Activated naive CD8-positive, alpha-beta T cell treated with anti-CD3 and anti-CD28 coated beads for 36 hours (primary cell): ENCODE data around the gene ZNF358. TPM values are rescaled to one million over a fixed set of nuclear protein-coding genes. Genes with fewer than 3 reads are reported as not detected.

Source experiments
- DNase-seq: peaks from one replicate; pipeline ENCODE4 v3.0.0; 2021
- H3K27ac Mint-ChIP-seq: one replicate; pipeline ENCODE4 v1.8.0; 2022; ENCODE audit warnings: mild to moderate bottlenecking, moderate library complexity, mixed read lengths
- H3K27me3 Mint-ChIP-seq: one replicate; pipeline ENCODE4 v1.8.0; 2022; ENCODE audit warnings: mild to moderate bottlenecking, mixed read lengths
- H3K36me3 Mint-ChIP-seq: one replicate; pipeline ENCODE4 v1.8.0; 2021; ENCODE audit warnings: mild to moderate bottlenecking, mixed read lengths
- H3K4me1 Mint-ChIP-seq: one replicate; pipeline ENCODE4 v1.8.0; 2021; ENCODE audit warnings: mixed read lengths
- H3K4me3 Mint-ChIP-seq: one replicate; pipeline ENCODE4 v1.8.0; 2022; ENCODE audit warnings: mild to moderate bottlenecking, moderate library complexity, mixed read lengths
- H3K9me3 Mint-ChIP-seq: one replicate; pipeline ENCODE4 v1.8.0; 2022; ENCODE audit warnings: mixed read lengths
- total RNA-seq, 2 experiments: library from RNA; stranded (reverse); gene quantifications; one replicate each; pipeline ENCODE4 v1.2.3, GENCODE V29; 2021

Gene ZNF358
- total RNA-seq, 2 experiments from 2014 or later: 6.5 to 7.3 TPM

DNA sequence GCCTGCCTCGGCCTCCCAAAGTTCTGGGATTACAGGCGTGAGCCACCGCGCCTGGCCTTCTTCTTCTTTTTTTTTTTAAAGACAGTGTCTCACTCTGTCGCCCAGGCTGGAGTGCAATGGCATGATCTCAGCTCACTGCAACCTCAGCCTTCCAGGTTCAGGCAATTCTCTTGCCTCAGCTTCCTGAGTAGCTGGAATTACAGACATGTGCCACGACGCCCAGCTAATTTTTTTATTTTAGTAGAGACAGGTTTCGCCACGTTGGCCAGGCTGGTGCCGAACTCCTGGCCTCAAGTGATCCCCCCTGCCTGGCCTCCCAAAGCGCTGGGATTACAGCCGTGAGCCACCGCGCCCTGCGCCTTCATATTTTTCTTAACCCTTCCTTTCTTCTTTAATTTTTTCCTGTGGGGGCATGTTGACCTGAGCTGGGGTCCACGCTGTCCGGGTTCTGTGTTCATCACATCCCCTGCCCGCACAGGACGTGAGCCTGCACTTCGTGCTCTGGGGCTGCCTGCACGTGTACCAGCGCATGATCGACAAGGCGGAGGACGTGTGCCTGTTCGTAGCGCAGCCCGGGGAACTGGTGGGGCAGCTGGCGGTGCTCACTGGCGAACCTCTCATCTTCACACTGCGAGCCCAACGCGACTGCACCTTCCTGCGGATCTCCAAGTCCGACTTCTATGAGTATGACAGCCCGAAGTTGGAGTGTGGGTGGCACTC, 33.7 kb downstream of the ZNF358 start:
- peaks cover 16% of the 10 kb centered on the region for H3K4me1 Mint-ChIP-seq
- H3K36me3 Mint-ChIP-seq: peaks cover 17% of the 10 kb centered on the region
- H3K27me3 Mint-ChIP-seq: no peaks in the 10 kb centered on the region
- H3K4me3 Mint-ChIP-seq: no peak overlapping the region
- no peak for DNase-seq
- H3K9me3 Mint-ChIP-seq: no peaks in the 10 kb centered on the region
- no peak overlapping the region for H3K27ac Mint-ChIP-seq

- Mint-ChIP-seq H3K4me1 (peaks cover 15% of the 10 kb centered on the region), H3K9me3 (no peaks in the 10 kb centered on the region), H3K27ac (no peak overlapping the region), H3K4me3 (no peak overlapping the region), H3K27me3 (no peaks in the 10 kb centered on the region), H3K36me3 (peaks cover 17% of the 10 kb centered on the region)
- no peak for DNase-seq
Measured at GRCh38 chr19:7550169-7550770, 34.4 kb downstream of the ZNF358 start.

DNA sequence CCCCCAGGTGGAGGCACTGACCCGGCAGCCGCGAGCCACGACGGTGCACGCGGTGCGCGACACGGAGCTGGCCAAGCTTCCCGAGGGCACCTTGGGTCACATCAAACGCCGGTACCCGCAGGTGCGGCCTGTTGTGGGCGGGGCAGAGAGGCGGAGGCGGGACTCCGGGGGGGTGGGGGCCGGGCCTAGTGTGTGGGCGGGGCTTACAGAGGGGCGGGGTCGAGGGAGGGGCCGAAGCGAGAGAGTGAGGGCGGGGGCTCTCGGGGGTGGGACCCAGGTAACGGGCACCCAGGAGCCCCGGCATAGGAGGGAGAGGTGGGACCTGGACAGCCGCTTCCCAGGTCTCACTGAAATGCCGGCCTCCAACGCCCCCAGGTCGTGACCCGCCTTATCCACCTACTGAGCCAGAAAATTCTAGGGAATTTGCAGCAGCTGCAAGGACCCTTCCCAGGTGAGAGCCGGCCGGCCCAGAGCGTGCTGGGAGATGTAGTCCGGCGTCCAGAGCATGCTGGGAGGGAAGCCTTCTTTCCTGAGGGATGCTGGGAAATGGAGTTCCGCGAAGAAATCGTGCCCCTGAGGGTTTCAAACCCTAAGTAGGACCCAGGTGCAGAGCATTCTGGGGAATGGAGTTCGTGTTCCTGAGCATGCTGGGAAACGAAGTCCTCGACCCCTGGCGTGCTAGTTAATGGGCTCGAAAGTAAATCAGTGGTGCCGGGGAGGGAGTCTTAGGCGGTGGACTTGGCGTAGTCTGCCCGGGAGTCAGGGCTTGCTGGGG, 35.3 kb downstream of the ZNF358 start:
- Mint-ChIP-seq H3K4me1 (peaks cover 11% of the 10 kb centered on the region), H3K4me3 (no peak overlapping the region), H3K27ac (no peak overlapping the region), H3K36me3 (peaks cover 14% of the 10 kb centered on the region), H3K9me3 (no peaks in the 10 kb centered on the region), H3K27me3 (no peaks in the 10 kb centered on the region)
- DNase-seq: peak; percentile 52

DNA sequence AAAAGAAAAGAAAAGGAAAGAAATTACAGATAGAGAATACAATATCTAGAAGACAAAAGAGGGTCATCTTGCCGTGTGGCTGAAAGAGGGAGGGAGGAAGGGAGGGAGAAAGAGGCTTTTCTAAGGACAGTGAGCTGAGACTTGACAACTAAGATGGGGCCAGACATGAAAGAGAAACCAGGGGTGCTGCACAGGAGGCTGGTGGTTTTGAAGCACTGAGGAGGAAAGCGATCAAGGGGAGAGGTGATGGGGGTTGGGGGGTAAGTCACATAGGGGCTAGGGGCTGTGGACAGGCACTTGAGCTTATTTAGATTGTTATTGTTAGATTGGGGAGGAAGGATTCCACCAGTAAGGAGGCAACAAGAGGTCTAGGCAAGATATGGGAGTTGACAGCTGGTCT, 36.9 kb downstream of the ZNF358 start:
- Mint-ChIP-seq H3K4me3 (no peak overlapping the region), H3K9me3 (no peaks in the 10 kb centered on the region), H3K27ac (no peak overlapping the region), H3K27me3 (no peaks in the 10 kb centered on the region), H3K4me1 (peaks cover 6% of the 10 kb centered on the region), H3K36me3 (peaks cover 19% of the 10 kb centered on the region)
- DNase-seq: no peak

DNA sequence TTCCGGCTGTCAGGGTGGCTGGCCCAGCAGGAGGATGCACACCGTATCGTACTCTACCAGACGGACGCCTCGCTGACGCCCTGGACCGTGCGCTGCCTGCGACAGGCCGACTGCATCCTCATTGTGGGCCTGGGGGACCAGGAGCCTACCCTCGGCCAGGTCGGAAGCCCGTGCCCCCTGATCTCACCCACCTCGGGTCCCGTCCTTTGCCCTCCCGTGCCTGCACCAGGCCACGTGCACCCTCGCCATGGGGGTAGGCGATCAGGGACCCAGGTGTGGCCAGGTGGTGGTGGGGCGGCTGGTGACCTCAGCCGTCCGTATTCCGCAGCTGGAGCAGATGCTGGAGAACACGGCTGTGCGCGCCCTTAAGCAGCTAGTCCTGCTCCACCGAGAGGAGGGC, 38.7 kb downstream of the ZNF358 start:
- H3K27ac Mint-ChIP-seq: no peak overlapping the region
- H3K4me3 Mint-ChIP-seq: no peak overlapping the region
- no peaks in the 10 kb centered on the region for H3K27me3 Mint-ChIP-seq
- peaks cover 6% of the 10 kb centered on the region for H3K4me1 Mint-ChIP-seq
- no peak for DNase-seq
- H3K36me3 Mint-ChIP-seq: peaks cover 25% of the 10 kb centered on the region
- no peaks in the 10 kb centered on the region for H3K9me3 Mint-ChIP-seq

DNA sequence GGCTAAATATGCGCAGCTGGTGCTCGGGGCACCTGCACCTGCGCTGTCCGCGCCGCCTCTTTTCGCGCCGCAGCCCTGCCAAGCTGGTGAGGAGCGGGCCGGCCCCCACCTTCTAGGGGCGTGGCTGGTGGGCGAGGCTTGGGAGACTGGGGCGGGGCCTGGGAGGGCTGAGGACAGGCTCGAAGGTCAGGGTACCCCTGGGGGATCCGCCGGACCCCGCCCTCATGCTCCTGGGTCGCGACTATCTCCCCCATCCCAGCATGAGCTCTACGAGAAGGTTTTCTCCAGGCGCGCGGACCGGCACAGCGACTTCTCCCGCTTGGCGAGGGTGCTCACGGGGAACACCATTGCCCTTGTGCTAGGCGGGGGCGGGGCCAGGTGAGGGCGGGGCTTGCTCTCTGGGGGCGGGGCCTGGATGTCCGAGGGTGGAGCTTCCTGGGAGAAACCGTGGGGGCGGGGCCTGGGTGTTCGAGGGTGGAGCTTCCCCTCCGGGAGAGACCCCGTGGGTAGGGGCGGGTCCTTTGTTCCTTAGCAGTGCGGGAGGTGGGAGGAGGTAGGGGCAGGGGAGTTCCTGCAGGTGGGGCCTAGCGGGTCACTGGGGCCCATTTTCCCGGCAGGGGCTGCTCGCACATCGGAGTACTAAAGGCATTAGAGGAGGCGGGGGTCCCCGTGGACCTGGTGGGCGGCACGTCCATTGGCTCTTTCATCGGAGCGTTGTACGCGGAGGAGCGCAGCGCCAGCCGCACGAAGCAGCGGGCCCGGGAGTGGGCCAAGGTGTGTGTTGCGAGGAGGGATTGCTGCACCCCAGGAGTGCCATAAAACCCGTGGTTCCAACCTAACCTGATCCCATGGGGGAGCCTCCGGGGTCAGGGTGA, 39.3 kb downstream of the ZNF358 start:
- no peak overlapping the region for H3K27ac Mint-ChIP-seq
- H3K4me3 Mint-ChIP-seq: no peak overlapping the region
- H3K9me3 Mint-ChIP-seq: no peaks in the 10 kb centered on the region
- peaks cover 6% of the 10 kb centered on the region for H3K4me1 Mint-ChIP-seq
- H3K27me3 Mint-ChIP-seq: no peaks in the 10 kb centered on the region
- peaks cover 25% of the 10 kb centered on the region for H3K36me3 Mint-ChIP-seq
- peak; percentile 23 for DNase-seq

- Mint-ChIP-seq H3K4me3 (no peak overlapping the region), H3K27me3 (no peaks in the 10 kb centered on the region), H3K9me3 (no peaks in the 10 kb centered on the region), H3K36me3 (peaks cover 23% of the 10 kb centered on the region), H3K4me1 (peaks cover 3% of the 10 kb centered on the region), H3K27ac (no peak overlapping the region)
- DNase-seq: no peak
Measured at GRCh38 chr19:7556696-7557315, 40.9 kb downstream of the ZNF358 start.

- H3K4me1 Mint-ChIP-seq: no peaks in the 10 kb centered on the region
- no peak overlapping the region for H3K27ac Mint-ChIP-seq
- H3K27me3 Mint-ChIP-seq: no peaks in the 10 kb centered on the region
- DNase-seq: no peak
- H3K9me3 Mint-ChIP-seq: no peaks in the 10 kb centered on the region
- H3K4me3 Mint-ChIP-seq: no peak overlapping the region
- H3K36me3 Mint-ChIP-seq: peaks cover 25% of the 10 kb centered on the region
Measured at GRCh38 chr19:7558667-7559066, 42.8 kb downstream of the ZNF358 start.

GRCh38 chr19:7559102-7559501, 43.2 kb downstream of the ZNF358 start:
- Mint-ChIP-seq H3K9me3 (no peaks in the 10 kb centered on the region), H3K27ac (no peak overlapping the region), H3K4me1 (no peaks in the 10 kb centered on the region), H3K27me3 (no peaks in the 10 kb centered on the region), H3K4me3 (no peak overlapping the region), H3K36me3 (peaks cover 25% of the 10 kb centered on the region)
- DNase-seq: no peak

DNA sequence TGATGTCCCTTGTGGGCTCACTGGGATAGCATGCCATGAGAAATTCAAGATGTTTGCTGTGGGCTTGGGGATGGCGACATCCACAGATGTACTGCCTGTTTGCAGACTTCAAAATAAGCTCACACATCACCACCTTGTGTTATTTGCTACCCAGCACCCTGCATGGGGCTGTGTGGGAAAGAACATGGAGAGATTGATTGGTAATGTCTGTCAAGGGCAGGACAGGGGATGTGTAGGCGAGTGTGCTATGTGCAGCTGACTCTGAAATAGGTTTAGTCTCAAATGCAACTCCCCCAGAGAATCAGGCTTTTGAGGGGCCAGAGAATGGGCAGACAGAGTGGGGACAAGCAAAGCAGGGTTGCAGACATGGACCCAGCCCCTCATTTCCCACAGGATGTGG, 44.4 kb downstream of the ZNF358 start:
- Mint-ChIP-seq H3K9me3 (no peaks in the 10 kb centered on the region), H3K27me3 (no peaks in the 10 kb centered on the region), H3K27ac (no peak overlapping the region), H3K4me3 (no peak overlapping the region), H3K4me1 (no peaks in the 10 kb centered on the region), H3K36me3 (peaks cover 25% of the 10 kb centered on the region)
- DNase-seq: no peak

GRCh38 chr19:7561325-7561724, 45.4 kb downstream of the ZNF358 start:
- H3K27ac Mint-ChIP-seq: no peak overlapping the region
- no peak for DNase-seq
- H3K4me1 Mint-ChIP-seq: no peaks in the 10 kb centered on the region
- H3K36me3 Mint-ChIP-seq: peaks cover 25% of the 10 kb centered on the region
- no peaks in the 10 kb centered on the region for H3K9me3 Mint-ChIP-seq
- no peak overlapping the region for H3K4me3 Mint-ChIP-seq
- no peaks in the 10 kb centered on the region for H3K27me3 Mint-ChIP-seq

- H3K4me3 Mint-ChIP-seq: no peak overlapping the region
- H3K9me3 Mint-ChIP-seq: no peaks in the 10 kb centered on the region
- peaks cover 19% of the 10 kb centered on the region for H3K36me3 Mint-ChIP-seq
- no peak for DNase-seq
- H3K27me3 Mint-ChIP-seq: no peaks in the 10 kb centered on the region
- H3K27ac Mint-ChIP-seq: no peak overlapping the region
- no peaks in the 10 kb centered on the region for H3K4me1 Mint-ChIP-seq
Measured at GRCh38 chr19:7562646-7563393, 46.9 kb downstream of the ZNF358 start.

DNA sequence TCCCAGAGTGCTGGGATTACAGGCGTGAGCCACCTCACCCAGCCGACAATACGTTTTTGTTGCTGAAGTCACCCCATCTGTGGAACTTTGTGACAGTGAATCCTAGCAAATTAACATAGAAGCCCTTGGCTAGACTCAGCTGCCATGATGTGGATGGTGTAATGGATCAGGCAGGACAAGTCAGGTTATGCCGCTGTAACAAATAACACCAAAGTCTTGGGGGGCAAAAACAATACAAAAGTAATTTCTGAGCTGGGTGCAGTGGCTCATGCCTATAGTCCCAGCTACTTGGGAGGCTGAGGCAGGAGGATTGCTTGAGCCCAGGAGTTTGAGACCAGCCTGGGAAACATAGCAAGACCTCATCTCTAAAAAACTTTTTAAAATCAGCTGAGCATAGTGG, 49.0 kb downstream of the ZNF358 start:
- DNase-seq: no peak
- Mint-ChIP-seq H3K9me3 (no peaks in the 10 kb centered on the region), H3K27ac (no peak overlapping the region), H3K36me3 (peaks cover 13% of the 10 kb centered on the region), H3K27me3 (no peaks in the 10 kb centered on the region), H3K4me3 (no peak overlapping the region), H3K4me1 (no peaks in the 10 kb centered on the region)

DNA sequence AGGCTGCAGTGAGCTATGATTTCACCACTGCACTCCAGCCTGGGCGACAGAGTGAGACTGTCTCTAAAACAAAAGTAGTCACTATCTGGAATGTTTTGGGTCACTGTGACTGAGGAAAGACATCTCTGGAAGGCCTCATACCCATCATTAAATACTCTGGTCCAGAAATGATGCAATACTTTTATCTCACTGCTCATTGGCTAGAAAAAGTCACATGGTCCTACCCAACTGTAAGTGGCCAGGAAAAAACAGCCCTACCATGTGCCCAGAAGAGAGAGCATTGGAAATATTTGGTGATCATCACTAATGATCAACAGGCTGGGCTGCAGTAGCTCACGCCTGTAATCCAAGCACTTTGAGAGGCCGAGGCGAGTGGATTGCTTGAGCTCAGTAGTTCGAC, 49.4 kb downstream of the ZNF358 start:
- H3K36me3 Mint-ChIP-seq: peaks cover 10% of the 10 kb centered on the region
- no peaks in the 10 kb centered on the region for H3K9me3 Mint-ChIP-seq
- no peak overlapping the region for H3K4me3 Mint-ChIP-seq
- no peaks in the 10 kb centered on the region for H3K27me3 Mint-ChIP-seq
- DNase-seq: no peak
- no peak overlapping the region for H3K27ac Mint-ChIP-seq
- no peaks in the 10 kb centered on the region for H3K4me1 Mint-ChIP-seq
